ENCODE results near the gene PCDH19. TPM values are rescaled to one million over a fixed set of nuclear protein-coding genes. Genes with fewer than 3 reads are reported as not detected.

Gene PCDH19
- total RNA-seq, 2 donors from 2014 or later: not detected

DNA sequence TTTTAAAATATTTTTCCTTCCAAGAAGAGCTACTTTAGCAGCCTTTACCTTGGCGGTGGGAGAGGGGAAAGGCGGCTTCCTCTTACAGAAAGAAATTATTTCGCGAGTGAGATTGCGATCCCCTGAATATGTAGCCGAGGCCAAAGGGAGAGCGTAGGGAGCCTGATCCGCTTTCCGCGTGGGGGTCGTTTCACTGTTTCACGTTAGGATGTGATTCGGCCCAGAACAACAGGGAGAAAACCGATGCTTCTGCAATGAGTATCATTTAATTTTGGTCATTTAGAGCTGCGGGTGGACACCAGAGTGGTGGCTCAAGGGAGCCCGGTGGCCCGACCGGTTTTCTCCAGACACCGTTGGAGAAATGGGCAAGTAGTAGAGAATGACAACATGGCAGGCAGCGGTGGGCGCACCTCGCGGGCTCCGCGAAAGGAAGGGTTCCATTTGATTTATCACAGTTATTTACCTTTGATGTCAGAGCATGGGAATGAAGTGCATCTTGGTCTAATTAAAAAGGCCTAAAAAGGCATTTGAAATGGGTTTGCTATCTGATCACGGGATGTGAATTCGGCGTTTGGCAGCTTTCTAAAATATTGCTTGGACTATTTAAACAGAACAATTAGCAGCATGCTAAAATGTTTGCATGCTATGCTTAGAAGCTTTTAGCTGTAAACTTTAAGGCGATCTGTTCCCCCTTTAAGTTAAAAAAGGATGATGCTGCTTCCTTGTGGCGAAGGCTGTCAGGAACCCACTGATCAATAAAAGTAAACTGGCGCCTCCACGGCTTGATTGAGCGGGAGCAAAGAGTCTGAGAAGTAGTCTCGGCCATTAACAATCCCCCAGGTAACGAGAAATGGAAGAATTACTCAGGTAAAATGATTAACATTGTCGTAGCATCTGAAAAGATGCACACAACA is 2.0 kb upstream of the PCDH19 start:
- H3K4me3 Mint-ChIP-seq: peak overlapping the region; percentile 8 to 76
- peaks cover 12% of the 10 kb centered on the region for H3K4me1 Mint-ChIP-seq (ENCODE audit: low read depth)
- peaks cover 68% of the 10 kb centered on the region for H3K27me3 Mint-ChIP-seq (ENCODE audit: low read depth)
- ATAC-seq (replicated peaks in 1 of 2) (no peak), DNase-seq (no peak)
- H3K9me3 Mint-ChIP-seq: no peaks in the 10 kb centered on the region
- no peaks in the 10 kb centered on the region for H3K36me3 Mint-ChIP-seq (ENCODE audit: insufficient read depth in 2 of 2)
- H3K27ac Mint-ChIP-seq: no peak overlapping the region

- Mint-ChIP-seq H3K4me3 (peak overlapping the region; percentile 56 to 76), H3K9me3 (no peaks in the 10 kb centered on the region), H3K4me1 (ENCODE audit: low read depth) (peaks cover 12% of the 10 kb centered on the region), H3K27me3 (ENCODE audit: low read depth) (peaks cover 70% of the 10 kb centered on the region), H3K36me3 (ENCODE audit: insufficient read depth in 2 of 2) (peaks cover 2 to 4% of the 10 kb centered on the region in 2 donors), H3K27ac (no peak overlapping the region)
- ATAC-seq (replicated peaks in 1 of 2) (no peak), DNase-seq (no peak)
These were observed 1.1 kb upstream of the PCDH19 start for GRCh38 chrX:100410901-100411801.

DNA sequence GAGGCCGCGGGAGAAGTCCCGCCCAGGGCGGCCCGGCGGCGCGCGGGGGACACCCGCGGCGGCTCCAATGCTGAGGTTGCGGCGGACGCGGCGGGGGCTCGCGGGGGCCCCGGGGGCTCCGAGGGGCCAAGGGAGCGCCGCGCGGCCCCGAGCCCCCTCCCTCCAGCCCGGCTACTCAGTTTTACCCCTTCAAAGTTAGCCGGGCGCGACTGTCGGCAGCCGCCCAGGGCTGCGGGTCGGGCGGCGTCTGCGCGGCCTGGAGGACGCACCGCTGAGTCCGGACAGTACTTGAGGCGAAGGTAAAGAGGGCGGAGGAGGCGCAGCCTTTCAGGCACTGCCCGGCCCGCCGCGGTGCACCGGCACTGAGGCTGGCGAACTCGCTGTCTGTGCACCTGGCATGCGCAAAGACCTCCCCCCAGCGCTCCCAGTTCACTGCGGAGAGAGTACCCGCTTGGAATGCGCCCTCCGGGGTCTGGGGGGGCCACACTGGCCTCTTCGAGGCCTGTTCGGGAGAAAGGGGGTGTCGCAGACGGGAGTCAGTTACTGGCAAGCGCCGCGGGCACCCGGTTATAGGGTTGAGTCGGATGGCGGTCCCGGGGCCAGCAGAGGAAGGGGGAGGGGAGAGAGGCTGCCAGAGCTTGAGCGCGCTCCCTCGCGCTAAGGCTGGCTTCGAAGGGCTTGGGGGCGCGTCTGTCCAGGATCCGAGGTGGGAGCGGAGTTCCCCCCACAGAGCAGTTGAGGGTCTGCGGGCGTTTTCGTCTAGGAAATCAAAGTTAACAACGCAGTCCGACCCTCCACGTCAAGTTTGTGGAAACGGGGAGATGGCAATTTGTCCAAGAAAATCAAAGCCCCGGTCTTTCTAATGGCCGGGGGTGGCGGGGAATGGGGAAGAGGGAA is 1.1 kb downstream of the PCDH19 start:
- Mint-ChIP-seq H3K4me1 (ENCODE audit: low read depth) (peaks cover 12% of the 10 kb centered on the region), H3K4me3 (peak overlapping the region; percentile 31 to 79), H3K9me3 (no peaks in the 10 kb centered on the region), H3K27ac (no peak overlapping the region), H3K27me3 (ENCODE audit: low read depth) (peaks cover 74% of the 10 kb centered on the region), H3K36me3 (ENCODE audit: insufficient read depth in 2 of 2) (peaks cover 2 to 6% of the 10 kb centered on the region in 2 donors)
- no peak for ATAC-seq (replicated peaks in 1 of 2)
- DNase-seq: no peak

DNA sequence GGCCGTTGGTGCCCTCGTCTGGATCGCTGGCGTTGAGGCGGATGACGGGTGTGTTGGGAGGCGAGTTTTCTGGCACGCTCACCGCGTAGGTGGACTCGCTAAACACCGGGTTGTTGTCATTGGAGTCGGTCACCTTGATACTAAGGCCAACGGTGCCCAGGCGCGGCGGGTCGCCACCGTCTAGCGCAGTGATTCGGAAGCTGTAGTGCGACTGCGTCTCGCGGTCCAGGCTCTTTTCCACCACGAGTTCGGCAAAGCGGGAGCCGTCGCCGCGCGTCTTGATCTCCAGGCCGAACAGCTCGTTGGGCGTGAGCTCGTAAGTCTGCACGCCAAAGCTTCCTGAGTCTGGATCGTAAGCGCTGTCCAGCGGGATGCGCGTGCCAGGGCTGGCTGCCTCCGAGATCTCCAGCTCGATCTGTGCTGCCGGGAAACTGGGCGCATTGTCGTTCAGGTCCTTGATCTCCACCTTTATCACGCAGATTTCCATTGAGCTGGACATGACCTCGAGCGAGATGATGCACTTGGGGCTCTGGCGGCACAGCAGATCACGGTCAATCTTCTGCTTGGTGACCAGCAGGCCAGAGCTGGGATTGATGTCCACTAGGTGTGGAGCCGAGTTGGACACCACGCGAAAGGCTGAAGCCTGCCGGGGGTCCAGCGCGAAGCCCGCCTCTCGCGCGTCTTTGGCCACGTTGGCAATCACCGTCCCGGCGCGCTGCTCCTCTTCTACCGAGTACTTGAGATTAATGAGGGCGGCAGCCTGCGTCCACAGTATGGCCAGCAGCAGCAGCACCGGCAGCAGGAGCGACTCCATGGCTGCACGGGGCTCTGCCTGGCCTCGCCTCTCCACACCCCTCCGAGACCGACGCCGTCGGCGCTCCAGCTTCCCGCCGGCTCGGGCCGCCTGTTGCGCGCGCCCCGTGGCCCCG is 2.0 kb downstream of the PCDH19 start:
- H3K4me1 Mint-ChIP-seq (ENCODE audit: low read depth): peaks cover 12% of the 10 kb centered on the region
- no peak overlapping the region for H3K4me3 Mint-ChIP-seq
- H3K9me3 Mint-ChIP-seq: no peaks in the 10 kb centered on the region
- no peak for ATAC-seq (replicated peaks in 1 of 2)
- peaks cover 73% of the 10 kb centered on the region for H3K27me3 Mint-ChIP-seq (ENCODE audit: low read depth)
- DNase-seq: no peak
- H3K27ac Mint-ChIP-seq: no peak overlapping the region
- peaks cover 2 to 6% of the 10 kb centered on the region in 2 donors for H3K36me3 Mint-ChIP-seq (ENCODE audit: insufficient read depth in 2 of 2)

DNA sequence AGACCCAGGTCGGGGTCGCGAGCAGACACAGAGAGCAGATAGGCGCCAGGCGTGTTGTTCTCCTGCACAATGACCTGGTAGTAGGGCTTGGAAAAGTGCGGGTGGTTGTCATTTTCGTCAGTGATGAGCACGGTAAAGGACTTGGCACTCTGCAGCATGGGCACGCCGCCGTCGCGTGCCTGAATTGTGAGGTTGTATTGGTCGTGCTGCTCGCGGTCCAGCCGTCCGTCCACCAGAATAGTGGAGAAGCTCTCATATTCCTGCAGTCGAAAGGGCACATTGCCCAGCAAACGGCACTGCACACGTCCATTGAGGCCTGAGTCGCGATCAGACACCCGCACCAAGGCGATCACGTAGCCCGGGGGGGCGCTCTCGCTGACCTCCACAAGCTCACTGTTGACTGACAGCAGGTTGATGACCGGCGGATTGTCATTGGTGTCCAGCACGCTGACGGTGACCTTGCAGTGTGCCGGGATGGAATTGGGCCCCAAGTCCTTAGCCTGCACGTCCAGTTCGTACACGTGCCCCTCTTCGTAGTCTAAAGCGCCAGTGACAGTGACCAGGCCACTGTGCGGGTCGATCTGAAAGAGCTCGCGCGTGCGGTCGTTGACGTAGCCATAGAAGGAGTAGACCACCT is 2.8 kb downstream of the PCDH19 start:
- Mint-ChIP-seq H3K9me3 (no peaks in the 10 kb centered on the region), H3K4me1 (ENCODE audit: low read depth) (peaks cover 10% of the 10 kb centered on the region), H3K4me3 (no peak overlapping the region), H3K36me3 (ENCODE audit: insufficient read depth in 2 of 2) (peaks cover 2 to 6% of the 10 kb centered on the region in 2 donors), H3K27me3 (ENCODE audit: low read depth) (peaks cover 68% of the 10 kb centered on the region), H3K27ac (peak overlapping the region; percentile 68)
- no peak for ATAC-seq (replicated peaks in 1 of 2)
- DNase-seq: no peak

DNA sequence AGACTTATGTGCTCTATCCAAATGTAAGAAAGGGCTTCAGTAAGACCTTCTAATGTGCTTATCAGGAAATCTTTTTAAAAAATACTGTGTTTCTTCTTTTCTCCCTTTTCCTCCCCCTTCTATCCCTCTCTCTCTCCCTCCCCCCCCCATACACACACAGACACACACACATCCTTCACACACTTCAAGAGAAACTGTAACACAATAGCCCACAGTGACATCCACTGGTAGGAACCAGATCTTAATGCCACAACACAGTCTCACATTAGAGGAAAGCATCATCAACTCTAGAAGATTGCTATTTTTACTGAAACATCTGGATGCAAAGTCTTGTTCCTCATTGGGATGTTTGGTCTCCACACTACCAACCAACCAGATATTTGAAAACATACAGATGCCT is 4.6 kb downstream of the PCDH19 start:
- H3K4me3 Mint-ChIP-seq: no peak overlapping the region

GRCh38 chrX:100404851-100405250 is 5.2 kb downstream of the PCDH19 start:
- H3K4me3 Mint-ChIP-seq: no peak overlapping the region
- DNase-seq (no peak), ATAC-seq (replicated peaks in 1 of 2) (no peak)
- no peaks in the 10 kb centered on the region for H3K9me3 Mint-ChIP-seq
- peaks cover 56% of the 10 kb centered on the region for H3K27me3 Mint-ChIP-seq (ENCODE audit: low read depth)
- no peak overlapping the region for H3K27ac Mint-ChIP-seq
- H3K4me1 Mint-ChIP-seq (ENCODE audit: low read depth): peaks cover 4% of the 10 kb centered on the region
- peaks cover 2 to 6% of the 10 kb centered on the region in 2 donors for H3K36me3 Mint-ChIP-seq (ENCODE audit: insufficient read depth in 2 of 2)

More for the DNA sequence above, 4.6 kb downstream of the PCDH19 start:
- no peak overlapping the region for H3K27ac Mint-ChIP-seq
- peaks cover 2 to 6% of the 10 kb centered on the region in 2 donors for H3K36me3 Mint-ChIP-seq (ENCODE audit: insufficient read depth in 2 of 2)
- H3K4me1 Mint-ChIP-seq (ENCODE audit: low read depth): peaks cover 6% of the 10 kb centered on the region
- no peaks in the 10 kb centered on the region for H3K9me3 Mint-ChIP-seq
- no peak for DNase-seq
- ATAC-seq (replicated peaks in 1 of 2): no peak
- peaks cover 57% of the 10 kb centered on the region for H3K27me3 Mint-ChIP-seq (ENCODE audit: low read depth)

DNA sequence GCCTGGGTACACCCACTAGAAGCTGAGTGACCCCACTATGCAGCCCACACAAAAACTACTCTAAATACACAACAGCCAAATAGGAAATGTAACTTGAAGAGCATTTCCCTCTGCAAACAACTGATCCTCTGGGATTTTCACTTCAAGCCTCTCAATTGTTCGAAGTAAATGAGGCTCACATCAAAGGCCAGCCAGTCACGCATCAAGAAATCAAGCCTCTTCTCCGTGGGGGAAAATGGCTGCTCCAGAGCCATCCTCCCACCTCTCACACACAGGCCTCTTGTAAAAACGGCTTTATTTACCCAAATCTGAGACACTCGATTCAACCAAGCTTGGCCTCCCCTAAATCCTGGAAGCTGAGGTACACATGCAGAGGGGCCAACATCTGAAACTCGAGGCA is 14.3 kb downstream of the PCDH19 start:
- H3K4me1 Mint-ChIP-seq (ENCODE audit: low read depth): no peaks in the 10 kb centered on the region
- no peaks in the 10 kb centered on the region for H3K9me3 Mint-ChIP-seq
- no peaks in the 10 kb centered on the region for H3K36me3 Mint-ChIP-seq (ENCODE audit: insufficient read depth in 2 of 2)
- DNase-seq: no peak
- peaks cover 47% of the 10 kb centered on the region for H3K27me3 Mint-ChIP-seq (ENCODE audit: low read depth)
- no peak for ATAC-seq (replicated peaks in 1 of 2)
- H3K4me3 Mint-ChIP-seq: no peak overlapping the region
- H3K27ac Mint-ChIP-seq: no peak overlapping the region

GRCh38 chrX:100381619-100382018 is 28.5 kb downstream of the PCDH19 start:
- no peaks in the 10 kb centered on the region for H3K9me3 Mint-ChIP-seq
- H3K4me3 Mint-ChIP-seq: no peak overlapping the region
- peaks cover 39% of the 10 kb centered on the region for H3K27me3 Mint-ChIP-seq (ENCODE audit: low read depth)
- H3K4me1 Mint-ChIP-seq (ENCODE audit: low read depth): no peaks in the 10 kb centered on the region
- no peak for ATAC-seq (replicated peaks in 1 of 2)
- H3K27ac Mint-ChIP-seq: no peak overlapping the region
- no peaks in the 10 kb centered on the region for H3K36me3 Mint-ChIP-seq (ENCODE audit: insufficient read depth in 2 of 2)
- no peak for DNase-seq

DNA sequence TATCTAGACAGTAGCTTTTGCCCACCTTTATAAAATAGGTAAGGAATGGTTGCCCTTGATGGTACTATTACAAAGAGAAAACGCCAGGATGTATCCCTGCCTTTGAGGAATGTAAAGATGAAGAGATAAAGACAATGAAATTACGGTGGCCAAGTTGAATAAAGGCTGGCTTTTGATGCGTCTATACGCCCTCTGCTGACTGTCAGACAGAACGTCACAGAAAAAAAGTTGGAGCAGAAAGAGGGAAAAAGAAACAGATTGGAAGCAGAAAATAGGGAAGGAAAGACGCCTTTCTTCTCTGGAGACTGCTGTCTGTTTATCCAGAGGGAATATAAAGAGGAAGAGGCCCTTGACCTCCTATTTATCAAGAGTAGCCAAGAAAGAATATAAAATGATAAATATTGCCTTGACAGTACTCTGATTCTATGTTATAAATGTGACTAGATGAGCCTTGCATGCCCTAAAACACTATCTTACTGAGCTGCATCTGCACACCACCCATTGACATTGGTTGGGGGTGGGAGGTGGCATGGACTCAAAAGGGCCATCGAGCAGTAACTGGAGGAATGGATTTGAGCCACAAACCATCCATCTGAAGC is 30.6 kb downstream of the PCDH19 start:
- H3K27ac Mint-ChIP-seq: no peak overlapping the region
- ATAC-seq (replicated peaks in 1 of 2) (no peak), DNase-seq (no peak)
- H3K4me3 Mint-ChIP-seq: no peak overlapping the region
- no peaks in the 10 kb centered on the region for H3K4me1 Mint-ChIP-seq (ENCODE audit: low read depth)
- no peaks in the 10 kb centered on the region for H3K9me3 Mint-ChIP-seq
- peaks cover 39% of the 10 kb centered on the region for H3K27me3 Mint-ChIP-seq (ENCODE audit: low read depth)
- H3K36me3 Mint-ChIP-seq (ENCODE audit: insufficient read depth in 2 of 2): no peaks in the 10 kb centered on the region

DNA sequence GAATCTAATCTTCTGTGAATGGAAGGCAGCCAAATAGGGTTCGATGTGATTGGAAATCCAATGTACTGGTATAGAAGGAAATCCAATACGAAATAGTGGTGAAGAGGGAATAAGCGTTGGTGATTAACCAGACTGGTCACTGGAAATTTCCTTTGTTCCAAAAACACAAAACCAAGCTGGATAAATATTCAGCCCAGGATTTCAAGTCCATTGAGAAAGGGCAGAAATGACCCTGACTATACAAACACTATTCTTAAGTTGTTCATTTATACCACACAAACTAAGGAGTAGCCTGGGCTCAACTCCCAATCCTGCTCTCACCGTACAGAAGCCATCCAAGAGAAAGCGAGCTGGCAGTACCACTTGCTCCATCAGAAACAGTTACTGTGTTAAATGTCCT is 32.2 kb downstream of the PCDH19 start:
- Mint-ChIP-seq H3K4me1 (ENCODE audit: low read depth) (no peaks in the 10 kb centered on the region), H3K27ac (no peak overlapping the region), H3K27me3 (ENCODE audit: low read depth) (peaks cover 39% of the 10 kb centered on the region), H3K4me3 (no peak overlapping the region), H3K9me3 (no peaks in the 10 kb centered on the region), H3K36me3 (ENCODE audit: insufficient read depth in 2 of 2) (no peaks in the 10 kb centered on the region)
- ATAC-seq (replicated peaks in 1 of 2): no peak
- DNase-seq: no peak
